Endothelial cell of umbilical vein (primary cell): ENCODE measurements around the gene CLASRP. TPM values are rescaled to one million over a fixed set of nuclear protein-coding genes. Genes with fewer than 3 reads are reported as not detected.
A peak's percentile ranks its signal among the peaks of the same experiment; 100 is the strongest.

Source experiments
- BruUV-seq: library from RNA; stranded (reverse); fragments of 400-500 nt; replicated peaks from 2 replicates; lab custom pipeline; 2021; lab: Mats Ljungman, UMichigan
- CTCF ChIA-PET: fragments of 300-600, 350-600 bp; sonication (Branson Sonifier 250); formaldehyde crosslinking; loops from one replicate; lab custom pipeline; 2021; ENCODE audit warnings: antibody characterized with exemption, inconsistent platforms; lab: Charles Lee
- POLR2A ChIA-PET: fragments of 300-600, 350-600 bp; sonication (Branson Sonifier 250); formaldehyde crosslinking; loops from one replicate; lab custom pipeline; 2021; ENCODE audit warnings: antibody characterized with exemption, inconsistent platforms; lab: Charles Lee
- DNase-seq: peaks from one replicate; pipeline ENCODE4 v3.0.0-alpha.2; 2011; ENCODE audit warnings: low read depth, low spot score
- FAIRE-seq: peaks from 2 replicates; lab custom pipeline; 2011; peaks lifted over from hg19 to GRCh38; lab: Jason Lieb, UNC
- H2AFZ ChIP-seq: 2 replicates; pipeline ENCODE4 v1.6.0; 2012; ENCODE audit warnings: low read depth, low read length, control low read depth, inconsistent platforms
- H3K27ac ChIP-seq: 2 replicates; pipeline ENCODE4 v1.5.1; 2011; ENCODE audit warnings: low read depth, mild to moderate bottlenecking, control low read depth, low read length, moderate library complexity; ENCODE audit not compliant: insufficient read depth
- H3K27me3 ChIP-seq, 2 experiments: 2 replicates each; pipeline versions ENCODE4 v1.6.0 to v1.6.1; 2011; ENCODE audit warnings: low read length in 2 of 2, mixed read lengths in 1 of 2; ENCODE audit not compliant: control insufficient read depth in 2 of 2, insufficient read depth in 2 of 2
- H3K36me3 ChIP-seq, 2 experiments: 2 replicates in 1 of 2; 3 replicates in 1 of 2; pipeline ENCODE4 v1.5.1; 2011; ENCODE audit warnings: low read length in 2 of 2, mild to moderate bottlenecking in 1 of 2, moderate library complexity in 1 of 2; ENCODE audit not compliant: control insufficient read depth in 2 of 2, insufficient read depth in 2 of 2; ENCODE audit errors: extremely low read depth in 1 of 2
- H3K4me1 ChIP-seq: 3 replicates; pipeline ENCODE4 v1.5.1; 2011; ENCODE audit warnings: mild to moderate bottlenecking, low read length; ENCODE audit not compliant: control insufficient read depth, insufficient read depth; ENCODE audit errors: extremely low read depth
- H3K4me2 ChIP-seq: 2 replicates; pipeline ENCODE4 v1.6.1; 2011; ENCODE audit warnings: low read length, control low read depth, mixed read lengths; ENCODE audit not compliant: insufficient read depth
- H3K4me3 ChIP-seq, 3 experiments: fragments of 200-600 bp in 1 of 3; sonication (generic), shearing (Covaris generic) in 1 of 3; replicated peaks in 1 of 3; 2 replicates each; pipeline ENCODE4 v1.5.1; 2011 to 2016; ENCODE audit warnings: control low read depth in 3 of 3, low read length in 3 of 3, mild to moderate bottlenecking in 2 of 3, inconsistent platforms in 1 of 3, low read depth in 1 of 3, moderate library complexity in 1 of 3; ENCODE audit not compliant: insufficient read depth in 1 of 3
- H3K79me2 ChIP-seq: 2 replicates; pipeline ENCODE4 v1.6.0; 2012; ENCODE audit warnings: low read length, inconsistent platforms; ENCODE audit not compliant: control insufficient read depth, insufficient read depth
- H3K9ac ChIP-seq: replicated peaks from 2 replicates; pipeline ENCODE3; 2011; ENCODE audit warnings: low read length, control low read depth; ENCODE audit not compliant: insufficient read depth; ENCODE audit errors: extremely low read depth
- H3K9me1 ChIP-seq: replicated peaks from 3 replicates; pipeline ENCODE4 v1.6.0; 2011; ENCODE audit warnings: mild to moderate bottlenecking, low read length; ENCODE audit not compliant: control insufficient read depth, insufficient read depth; ENCODE audit errors: extremely low read depth
- H3K9me3 ChIP-seq: replicated peaks from 2 replicates; pipeline ENCODE4 v1.5.1; 2012; ENCODE audit warnings: low read length, inconsistent platforms; ENCODE audit not compliant: control insufficient read depth, insufficient read depth
- H4K20me1 ChIP-seq: replicated peaks from 2 replicates; pipeline ENCODE3; 2011; ENCODE audit warnings: mild to moderate bottlenecking, low read length; ENCODE audit not compliant: control insufficient read depth, insufficient read depth; ENCODE audit errors: extremely low read depth
- EZH2 ChIP-seq: IDR thresholded peaks from 2 replicates; pipeline ENCODE4 v1.6.1; 2012; ENCODE audit warnings: borderline replicate concordance, low read depth, mild to moderate bottlenecking, moderate library complexity, low read length, inconsistent platforms; ENCODE audit not compliant: severe bottlenecking
- FOS ChIP-seq: IDR thresholded peaks from 2 replicates; pipeline ENCODE4 v1.6.1; 2011; ENCODE audit warnings: mild to moderate bottlenecking, low read length, moderate library complexity, borderline replicate concordance; ENCODE audit not compliant: insufficient read depth
- GATA2 ChIP-seq: IDR thresholded peaks from 2 replicates; pipeline ENCODE4 v1.7.0; 2011; ENCODE audit warnings: low read depth, mild to moderate bottlenecking, moderate library complexity, mixed read lengths, low read length; ENCODE audit not compliant: insufficient read length, insufficient read depth
- JUN ChIP-seq: IDR thresholded peaks from 2 replicates; pipeline ENCODE4 v1.6.1; 2011; ENCODE audit warnings: borderline replicate concordance, low read depth; ENCODE audit not compliant: insufficient read length, insufficient read depth
- MYC ChIP-seq: IDR thresholded peaks from one replicate; pipeline ENCODE4 v1.6.1; 2011; ENCODE audit warnings: mild to moderate bottlenecking, low read depth, low read length
- POLR2A ChIP-seq: IDR thresholded peaks from 2 replicates; pipeline ENCODE4 v1.6.1; 2012; ENCODE audit warnings: low read depth, mild to moderate bottlenecking, control low read depth, low read length
- POLR2AphosphoS5 ChIP-seq: IDR thresholded peaks from 2 replicates; pipeline ENCODE4 v1.6.1; 2012; ENCODE audit warnings: low read depth, mild to moderate bottlenecking, control low read depth, low read length, moderate library complexity; ENCODE audit not compliant: insufficient read depth
- dilution Hi-C: fragments of 300-500 bp; cut with MboI; formaldehyde crosslinking; loops from one replicate; pipeline ENCODE4 v1.15.0; 2019; ENCODE audit warnings: low sequenced_read_pairs; ENCODE audit not compliant: extremely low pct_ligation_motif_present
- intact Hi-C: fragments of 100-400 bp; cut with micrococcal nuclease; formaldehyde crosslinking; loops from one replicate; pipeline ENCODE4 v1.10.0; 2022
- polyA plus RNA-seq, 4 experiments: library from polyadenylated mRNA; depleted of rRNA in 3 of 4; stranded (reverse) in 3 of 4; unstranded in 1 of 4; fragments of >200 nt; gene quantifications; 2 replicates each; pipeline versions ENCODE4 v1.2.1 to v1.2.3, GENCODE V29; 2011 to 2012; ENCODE audit warnings: missing spikeins in 1 of 4
- total RNA-seq: library from RNA; stranded (reverse); gene quantifications from 2 replicates; pipeline ENCODE4 v1.2.3, GENCODE V29; 2021
- TF ChIP-seq, protein P1 (sequence below): IDR thresholded peaks from 2 replicates; pipeline ENCODE4 v1.6.1; 2011; ENCODE audit not compliant: insufficient read depth, insufficient read length
- TF ChIP-seq, protein P2 (sequence below), 2 donors: IDR thresholded peaks; 1 replicate in 1 of 2; 2 replicates in 1 of 2; pipeline ENCODE4 v1.5.1; 2011; ENCODE audit warnings: low read length in 2 of 2, mild to moderate bottlenecking in 2 of 2, moderate library complexity in 2 of 2, control low read depth in 1 of 2, inconsistent platforms in 1 of 2, low read depth in 1 of 2; ENCODE audit not compliant: insufficient read depth in 1 of 2; ENCODE audit errors: extremely low read depth in 1 of 2

CLASRP gene
- total and polyA plus RNA-seq, 2 donors (not counting 3 experiments of a cell fraction or from before 2014, with no cell fraction given): 40.7 to 70.7 TPM

DNA sequence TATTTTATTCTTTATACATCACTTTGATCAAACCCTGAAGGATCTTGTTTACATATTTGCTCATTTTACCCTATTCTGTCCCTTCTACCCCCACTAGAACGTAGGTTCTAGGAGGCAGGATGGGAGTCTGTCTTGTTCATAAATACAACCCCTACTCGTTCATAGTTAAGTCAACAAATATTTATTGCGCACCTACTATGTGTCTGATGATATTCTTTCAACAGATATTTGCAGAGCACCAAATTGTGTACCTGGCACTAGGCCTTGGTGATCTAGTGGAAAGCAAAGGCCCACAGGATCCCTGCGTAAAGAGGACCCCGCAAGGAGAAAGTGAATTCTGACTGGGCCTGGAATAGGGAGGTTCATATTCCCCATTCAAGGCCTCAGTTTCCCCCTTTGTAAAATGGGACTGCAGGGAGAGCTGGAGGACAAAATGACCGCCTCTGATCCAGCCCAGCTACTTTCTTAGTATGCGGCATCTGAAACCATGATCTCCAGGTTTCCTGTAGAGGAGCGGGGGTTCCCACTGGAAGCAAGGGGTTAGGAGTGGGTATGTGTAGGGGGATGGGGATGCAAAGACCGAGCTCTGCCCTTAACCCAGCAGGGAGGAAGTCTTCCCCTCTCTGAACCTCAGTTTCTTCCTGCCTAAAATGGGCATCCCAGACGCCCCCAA is 39.7 kb downstream of the CLASRP start:
- Histone ChIP-seq H3K27me3 (no peaks in the 10 kb centered on the region), H3K79me2 (peaks cover 40% of the 10 kb centered on the region), H3K9me1 (no peaks in the 10 kb centered on the region), H3K4me1 (peaks cover 16% of the 10 kb centered on the region), H2AFZ (peak overlapping the region; percentile 95), H3K4me3 (peak overlapping the region in 2 of 3 experiments; percentile 57 to 79), H3K9me3 (no peaks in the 10 kb centered on the region), H3K27ac (no peak overlapping the region), H3K9ac (peak overlapping the region; percentile 80), H4K20me1 (no peaks in the 10 kb centered on the region), H3K4me2 (peak overlapping the region; percentile 60), H3K36me3 (peaks cover 0 to 4% of the 10 kb centered on the region in 2 experiments)
- dilution Hi-C loops: no loop called here
- ChIA-PET POLR2A (no interaction called here), CTCF (interaction anchor here (0.7 to 2.0 kb wide), 3 partner anchors 10 to 19 kb away, joined by 3 to 16 read pairs (median 10); no protein-coding TSS in a partner anchor)
- intact Hi-C loops: loop anchor here (1.0 to 5.0 kb wide), 2 partner anchors 13 to 41 kb away; partner anchors contain the start of gene CLASRP
- DNase-seq: no peak
- TSS peak; percentile 35 for BruUV-seq
- FAIRE-seq: peak; percentile 12
- no peak for TF ChIP-seq POLR2A
- TF ChIP-seq, protein P1, sequence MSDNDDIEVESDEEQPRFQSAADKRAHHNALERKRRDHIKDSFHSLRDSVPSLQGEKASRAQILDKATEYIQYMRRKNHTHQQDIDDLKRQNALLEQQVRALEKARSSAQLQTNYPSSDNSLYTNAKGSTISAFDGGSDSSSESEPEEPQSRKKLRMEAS: no peak
- TF ChIP-seq POLR2AphosphoS5: no peak
- TF ChIP-seq, protein P2, sequence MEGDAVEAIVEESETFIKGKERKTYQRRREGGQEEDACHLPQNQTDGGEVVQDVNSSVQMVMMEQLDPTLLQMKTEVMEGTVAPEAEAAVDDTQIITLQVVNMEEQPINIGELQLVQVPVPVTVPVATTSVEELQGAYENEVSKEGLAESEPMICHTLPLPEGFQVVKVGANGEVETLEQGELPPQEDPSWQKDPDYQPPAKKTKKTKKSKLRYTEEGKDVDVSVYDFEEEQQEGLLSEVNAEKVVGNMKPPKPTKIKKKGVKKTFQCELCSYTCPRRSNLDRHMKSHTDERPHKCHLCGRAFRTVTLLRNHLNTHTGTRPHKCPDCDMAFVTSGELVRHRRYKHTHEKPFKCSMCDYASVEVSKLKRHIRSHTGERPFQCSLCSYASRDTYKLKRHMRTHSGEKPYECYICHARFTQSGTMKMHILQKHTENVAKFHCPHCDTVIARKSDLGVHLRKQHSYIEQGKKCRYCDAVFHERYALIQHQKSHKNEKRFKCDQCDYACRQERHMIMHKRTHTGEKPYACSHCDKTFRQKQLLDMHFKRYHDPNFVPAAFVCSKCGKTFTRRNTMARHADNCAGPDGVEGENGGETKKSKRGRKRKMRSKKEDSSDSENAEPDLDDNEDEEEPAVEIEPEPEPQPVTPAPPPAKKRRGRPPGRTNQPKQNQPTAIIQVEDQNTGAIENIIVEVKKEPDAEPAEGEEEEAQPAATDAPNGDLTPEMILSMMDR (IDR thresholded peaks at IDR 0.05; ENCODE audit: extremely low read depth in 1 of 2, insufficient read depth in 1 of 2, low read depth in 1 of 2, low read length in 2 of 2): no peak
- no peak for TF ChIP-seq MYC
- TF ChIP-seq FOS: no peak
- no peak for TF ChIP-seq GATA2
- TF ChIP-seq JUN: no peak
- TF ChIP-seq EZH2: no peak
